OCI-LY7 (cell line): ENCODE data around the gene RNF5.

ENCODE experiments used
- EZH2phosphoT487 ChIP-seq: fragments of 200-600 bp; sonication (generic); IDR thresholded peaks from 2 replicates; pipeline ENCODE4 v1.6.1; 2018; ENCODE audit warnings: low read depth, borderline replicate concordance, mild to moderate bottlenecking, mixed run types, antibody characterized with exemption, low read length, moderate library complexity, mixed read lengths
- TF ChIP-seq, protein P1 (sequence below): fragments of 200-600 bp; sonication (generic); conservative IDR thresholded peaks from 2 replicates; pipeline ENCODE4 v1.5.1; 2014; ENCODE audit warnings: mild to moderate bottlenecking, antibody characterized with exemption, low read length, moderate library complexity, mixed read lengths

DNA sequence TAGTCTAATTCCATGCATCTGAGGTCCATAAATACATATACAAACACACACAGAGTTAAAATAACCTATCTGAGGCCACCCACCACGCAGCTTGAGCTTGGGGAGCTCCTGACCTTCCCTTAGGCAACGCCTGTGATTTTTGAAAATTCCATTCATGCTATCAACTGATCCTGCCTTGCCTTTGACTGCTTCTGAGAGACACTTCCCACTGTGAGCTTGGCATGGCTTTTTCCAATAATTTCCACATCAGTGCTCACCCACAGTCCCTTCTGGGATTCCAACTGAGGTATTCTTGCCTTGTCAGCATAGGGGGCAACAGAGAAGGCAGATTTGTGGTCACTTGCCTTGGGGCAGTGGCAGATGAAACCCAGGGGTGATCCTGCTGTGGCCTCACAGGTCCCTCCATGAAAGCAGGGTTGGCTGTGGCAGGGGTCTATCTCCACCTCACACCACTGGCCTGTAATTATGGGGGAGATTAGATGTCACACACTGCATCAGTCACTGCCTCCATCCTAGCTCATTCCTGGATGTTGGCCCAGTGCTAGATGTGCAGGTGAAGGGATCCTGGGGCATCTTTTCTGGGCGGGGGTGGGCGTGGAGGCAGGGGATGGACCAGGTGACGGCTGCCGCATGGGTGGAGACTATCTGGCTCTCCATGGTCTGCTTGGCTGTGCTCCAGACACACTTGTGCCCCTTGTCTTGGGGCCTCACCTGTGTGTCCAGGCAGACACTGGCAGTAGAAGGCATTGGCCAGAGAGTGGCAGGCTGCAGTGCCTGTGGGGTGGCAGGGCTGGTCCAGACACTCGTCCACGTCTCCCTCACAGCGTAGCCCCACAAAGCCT is 25.4 kb downstream of the RNF5 start:
- TF ChIP-seq, protein P1, sequence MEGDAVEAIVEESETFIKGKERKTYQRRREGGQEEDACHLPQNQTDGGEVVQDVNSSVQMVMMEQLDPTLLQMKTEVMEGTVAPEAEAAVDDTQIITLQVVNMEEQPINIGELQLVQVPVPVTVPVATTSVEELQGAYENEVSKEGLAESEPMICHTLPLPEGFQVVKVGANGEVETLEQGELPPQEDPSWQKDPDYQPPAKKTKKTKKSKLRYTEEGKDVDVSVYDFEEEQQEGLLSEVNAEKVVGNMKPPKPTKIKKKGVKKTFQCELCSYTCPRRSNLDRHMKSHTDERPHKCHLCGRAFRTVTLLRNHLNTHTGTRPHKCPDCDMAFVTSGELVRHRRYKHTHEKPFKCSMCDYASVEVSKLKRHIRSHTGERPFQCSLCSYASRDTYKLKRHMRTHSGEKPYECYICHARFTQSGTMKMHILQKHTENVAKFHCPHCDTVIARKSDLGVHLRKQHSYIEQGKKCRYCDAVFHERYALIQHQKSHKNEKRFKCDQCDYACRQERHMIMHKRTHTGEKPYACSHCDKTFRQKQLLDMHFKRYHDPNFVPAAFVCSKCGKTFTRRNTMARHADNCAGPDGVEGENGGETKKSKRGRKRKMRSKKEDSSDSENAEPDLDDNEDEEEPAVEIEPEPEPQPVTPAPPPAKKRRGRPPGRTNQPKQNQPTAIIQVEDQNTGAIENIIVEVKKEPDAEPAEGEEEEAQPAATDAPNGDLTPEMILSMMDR: no peak
- no peak for TF ChIP-seq EZH2phosphoT487
